Mesenteric fat pad (tissue), 1 donor: ENCODE measurements around the gene FER. TPM values are rescaled to one million over a fixed set of nuclear protein-coding genes. Genes with fewer than 3 reads are reported as not detected.

Source experiments
- DNase-seq: peaks from one replicate; pipeline ENCODE4 v3.0.0-alpha.2; 2020; ENCODE audit warnings: low spot score
- total RNA-seq: library from RNA; stranded (reverse); fragmentation: NEBNext Ultra II Directional; extraction: Animal tissue kit (Norgen Biotek cat#: 25700); gene quantifications from one replicate; pipeline ENCODE4 v1.2.1, GENCODE V29; 2021
- donor health status: DM: yes; HTN: yes; CAD: no.

The FER gene
- total RNA-seq, 1 donor from 2014 or later: 37.6 TPM

DNA sequence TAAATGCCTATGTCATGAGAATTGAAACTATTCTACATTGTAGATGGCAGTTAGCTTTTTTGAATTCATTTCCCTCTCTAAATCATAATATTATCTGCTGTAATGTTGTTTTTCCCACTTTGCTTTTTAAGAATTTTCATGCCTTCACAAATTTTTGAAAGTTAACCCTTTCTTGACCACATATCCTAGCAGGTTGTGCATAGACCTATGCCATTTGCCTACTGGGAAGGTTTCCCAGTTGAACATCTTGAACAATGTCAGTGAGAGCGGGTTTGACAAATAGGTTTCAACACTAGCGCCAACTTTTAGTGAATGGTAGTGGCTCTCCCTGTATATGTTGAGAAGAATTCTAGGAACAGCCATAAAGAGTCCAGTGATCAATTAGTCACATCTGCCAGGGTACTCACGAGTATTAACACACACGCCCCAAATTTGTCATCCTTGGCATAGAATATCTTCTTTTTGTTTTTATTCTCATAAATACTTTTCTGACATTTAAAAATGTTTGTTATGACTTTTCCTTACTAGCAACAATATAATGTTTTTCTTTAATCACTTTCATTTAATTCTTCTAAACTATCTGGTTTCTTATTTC lies 354.5 kb downstream of the FER start:
- no peak for DNase-seq

GRCh38 chr5:109105631-109106267 lies 358.1 kb downstream of the FER start:
- DNase-seq: no peak

- DNase-seq: no peak
These were observed 364.0 kb downstream of the FER start for GRCh38 chr5:109111680-109112079.

GRCh38 chr5:109113608-109114007 lies 365.9 kb downstream of the FER start:
- DNase-seq: no peak

GRCh38 chr5:109121225-109121624 lies 373.5 kb downstream of the FER start:
- DNase-seq: no peak

- no peak for DNase-seq
These were observed 378.2 kb downstream of the FER start for GRCh38 chr5:109125755-109126429.

- DNase-seq: no peak
These were observed 378.8 kb downstream of the FER start for GRCh38 chr5:109126481-109126880.

DNA sequence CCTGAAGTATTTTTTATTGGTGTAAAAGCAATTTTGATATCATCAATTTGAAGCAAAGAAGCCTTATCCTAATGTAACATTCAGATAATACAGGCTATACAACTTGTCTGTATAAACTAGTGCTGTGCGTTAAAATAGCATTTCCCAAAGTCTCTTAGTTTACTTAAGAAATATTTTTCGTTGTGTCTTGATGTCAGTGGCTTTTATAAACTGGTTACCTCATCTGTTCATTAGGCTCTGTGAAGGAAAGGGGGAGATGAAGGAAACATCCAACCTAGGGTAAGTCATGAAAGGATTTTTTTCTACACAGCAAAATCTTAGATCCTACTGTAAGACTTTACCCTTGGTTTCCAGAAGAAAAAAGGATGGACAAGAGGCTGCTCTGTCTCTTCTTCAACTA lies 389.2 kb downstream of the FER start:
- no peak for DNase-seq

- DNase-seq: no peak
These were observed 393.8 kb downstream of the FER start for GRCh38 chr5:109141222-109142200.

DNA sequence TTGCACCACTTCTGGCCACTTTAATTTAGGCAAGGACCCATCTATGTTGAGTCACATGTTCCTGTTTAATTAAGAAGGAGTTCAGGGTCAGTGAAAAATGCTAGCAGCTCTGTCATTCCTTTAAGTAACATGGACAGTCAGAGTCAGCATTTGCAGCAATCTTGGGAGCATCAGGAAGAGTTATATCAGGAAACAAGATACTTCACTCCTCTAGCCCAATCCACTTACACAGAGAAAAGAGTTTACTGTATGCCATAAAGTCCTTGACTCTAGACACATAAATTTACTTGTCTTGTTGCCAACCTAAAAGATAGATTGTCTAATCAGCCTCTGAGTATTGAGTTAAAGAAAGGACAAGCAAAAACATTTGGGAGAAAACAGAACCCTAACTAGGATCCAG lies 395.3 kb downstream of the FER start:
- DNase-seq: no peak

DNA sequence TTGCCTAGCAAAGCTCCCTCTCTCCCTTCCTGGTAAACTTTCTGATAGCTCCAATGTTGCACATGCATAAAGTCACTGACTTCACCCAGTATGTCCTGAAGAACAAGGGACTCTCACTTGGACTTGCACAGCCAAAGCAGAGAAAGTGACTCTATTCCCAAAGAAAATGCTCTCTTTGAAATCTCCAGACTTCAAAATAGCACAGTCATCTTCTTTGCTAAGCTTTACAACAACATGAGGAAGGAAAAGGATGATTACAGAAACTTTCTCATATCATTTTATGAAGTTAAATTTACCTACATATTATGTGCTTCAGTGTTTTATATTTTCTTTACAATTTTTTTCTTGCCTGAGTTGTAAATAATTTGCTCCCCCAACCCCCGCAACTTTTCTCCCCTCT lies 397.4 kb downstream of the FER start:
- no peak for DNase-seq

GRCh38 chr5:109146591-109146990 lies 398.9 kb downstream of the FER start:
- DNase-seq: no peak

- DNase-seq: no peak
These were observed 404.9 kb downstream of the FER start for GRCh38 chr5:109152565-109152964.

DNA sequence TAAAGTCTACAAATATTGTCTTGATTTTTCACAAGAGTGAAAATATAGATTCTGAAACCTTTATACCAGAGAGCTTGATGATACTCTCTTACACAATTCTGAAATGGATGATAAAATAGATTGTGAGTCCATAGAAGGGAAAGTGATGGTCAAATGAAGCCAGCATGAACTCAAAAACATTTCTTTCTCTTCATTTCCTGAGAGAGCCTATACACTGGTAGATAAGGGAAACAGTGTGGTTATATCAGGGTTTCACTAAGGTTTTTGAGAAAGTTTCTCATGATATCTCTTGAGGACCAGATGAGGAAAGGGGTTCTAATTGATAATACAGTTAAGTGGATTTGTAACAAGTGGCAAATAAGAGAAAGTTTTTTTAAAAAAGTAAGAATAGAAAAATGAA lies 407.9 kb downstream of the FER start:
- no peak for DNase-seq

DNA sequence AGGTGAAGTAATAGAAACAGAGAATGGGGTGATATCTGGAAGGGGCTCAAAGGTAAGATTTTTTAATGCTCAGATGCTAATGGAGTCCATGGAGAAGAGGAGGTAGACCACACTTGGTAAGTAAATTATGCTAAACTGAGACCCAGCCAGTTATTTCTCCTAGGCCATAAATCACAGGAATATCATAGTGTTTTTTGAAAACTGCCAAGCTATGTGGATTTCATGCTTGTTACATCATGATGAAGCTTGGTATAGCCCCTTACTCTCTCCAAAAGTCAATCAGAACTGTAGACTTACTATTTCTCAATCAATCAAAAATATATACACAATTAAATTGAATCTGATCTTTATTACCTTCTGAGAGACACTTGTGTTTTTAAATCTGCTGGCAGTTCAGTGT lies 409.2 kb downstream of the FER start:
- no peak for DNase-seq

- no peak for DNase-seq
These were observed 412.8 kb downstream of the FER start for GRCh38 chr5:109160468-109160867.

- DNase-seq: no peak
These were observed 414.4 kb downstream of the FER start for GRCh38 chr5:109161914-109162683.

DNA sequence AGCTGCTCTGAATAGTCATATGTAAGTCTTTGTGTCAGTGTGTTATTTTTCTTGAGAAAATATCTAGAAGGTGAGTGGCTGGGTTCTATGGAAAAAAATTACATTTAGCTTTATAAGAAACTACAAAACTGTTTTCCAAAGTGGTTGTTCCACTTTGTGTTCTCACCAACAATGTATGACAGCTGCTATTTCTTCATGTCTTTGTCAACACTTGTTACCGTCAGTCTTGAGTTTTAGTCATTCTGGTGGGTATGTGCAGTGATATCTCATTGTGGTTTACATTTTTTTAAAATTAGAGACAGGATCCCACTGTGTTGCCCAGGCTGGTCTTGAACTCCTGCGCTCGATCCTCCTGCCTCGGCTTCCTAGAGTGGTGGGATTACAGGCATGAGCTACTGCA lies 415.6 kb downstream of the FER start:
- no peak for DNase-seq

DNA sequence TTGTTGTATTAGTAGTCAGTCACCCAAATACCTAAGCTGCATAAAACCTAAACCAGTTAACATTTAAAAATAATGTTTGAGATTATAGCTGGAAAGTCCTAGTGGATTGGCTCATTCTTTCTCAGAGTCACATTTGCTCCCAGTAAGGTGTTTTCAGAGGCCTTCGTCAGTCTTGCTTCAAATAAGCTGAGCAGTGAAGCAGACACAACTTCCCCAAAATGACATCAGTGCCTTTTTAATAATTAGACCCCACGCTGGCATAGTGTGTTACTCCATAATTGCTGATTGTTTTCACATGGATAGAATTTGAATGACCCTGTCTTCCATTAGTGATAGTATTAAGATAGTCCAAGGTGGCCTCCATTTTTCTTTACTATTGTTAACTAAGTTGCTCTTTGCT lies 416.3 kb downstream of the FER start:
- no peak for DNase-seq

GRCh38 chr5:109167586-109167985 lies 419.9 kb downstream of the FER start:
- no peak for DNase-seq

GRCh38 chr5:109168151-109168550 lies 420.5 kb downstream of the FER start:
- no peak for DNase-seq
